Activated CD4-positive, alpha-beta T cell treated with anti-CD3 and anti-CD28 coated beads, Interleukin-10, Interleukin-2, amounts not matched to agents 100 ng/mL and 50 ng/mL, durations not matched to agents 16 hours and 8 hours (primary cell): ENCODE results near the gene EID3.
"Not testable (repeated sequence)": the region's sequence is repeated elsewhere in the genome, so short reads cannot be mapped to it uniquely, and the experiment has no call there.

Experiments used
- DNase-seq: peaks from one replicate; pipeline ENCODE4 v3.0.0-alpha.2; 2020

The EID3 gene

DNA sequence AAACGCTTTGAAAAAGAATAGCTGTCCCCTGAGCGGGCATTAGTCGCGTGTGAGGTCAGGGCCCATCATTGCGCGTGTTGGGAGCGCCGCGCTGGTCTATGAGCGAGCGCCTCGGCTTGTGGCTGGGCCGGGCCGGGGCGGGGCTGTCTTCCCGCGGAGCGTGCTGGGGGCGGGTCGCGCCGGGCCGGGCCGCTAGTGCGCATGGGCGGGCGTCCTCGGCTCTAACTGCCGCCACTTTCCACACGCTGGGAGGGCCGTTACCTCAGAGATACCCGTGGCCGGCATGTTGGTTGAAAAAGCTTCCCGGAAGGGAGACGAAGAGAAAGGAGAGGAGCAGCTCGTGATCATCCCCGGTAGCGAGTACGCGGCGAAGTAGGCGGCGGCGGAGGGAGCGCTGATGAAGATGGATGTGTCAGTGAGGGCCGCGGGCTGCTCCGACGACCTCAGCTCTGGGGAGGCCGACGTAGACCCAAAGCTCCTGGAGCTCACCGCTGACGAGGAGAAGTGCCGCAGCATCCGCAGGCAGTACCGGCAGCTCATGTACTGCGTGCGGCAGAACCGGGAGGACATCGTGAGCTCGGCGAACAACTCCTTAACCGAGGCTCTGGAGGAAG is at the start of gene EID3:
EID3 (plus strand) TSS at position 202 of the 614 bp plus-strand sequence; CDS start at position 398, 196 bp downstream.
- peak; percentile 94 for DNase-seq

DNA sequence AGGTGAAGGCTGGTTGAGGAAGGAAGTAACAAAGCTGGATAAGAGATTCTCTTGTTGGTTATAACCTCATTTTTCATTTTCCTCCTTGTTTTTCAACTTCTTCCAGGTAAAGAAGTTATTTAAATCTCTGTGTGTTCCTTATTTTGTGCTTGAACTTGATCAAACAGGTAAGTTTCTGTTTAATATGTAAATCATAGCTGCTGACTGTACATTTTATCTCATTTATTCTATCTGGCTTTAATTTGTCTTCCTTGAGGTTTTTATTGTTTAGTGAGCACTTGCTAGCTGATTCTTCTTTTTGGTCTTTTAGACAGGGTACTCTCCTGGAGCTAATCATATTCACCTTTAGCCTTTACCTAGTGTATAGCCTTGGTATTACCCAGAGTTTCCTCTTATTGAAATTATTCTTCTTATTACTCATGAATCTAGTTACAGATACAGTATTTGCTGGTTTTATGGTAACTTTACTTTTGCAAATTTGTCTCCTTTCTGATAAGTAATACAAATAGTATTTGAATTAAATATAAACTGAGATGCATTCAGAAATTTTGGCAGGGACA is 45.5 kb upstream of the EID3 start:
- DNase-seq = no peak

DNA sequence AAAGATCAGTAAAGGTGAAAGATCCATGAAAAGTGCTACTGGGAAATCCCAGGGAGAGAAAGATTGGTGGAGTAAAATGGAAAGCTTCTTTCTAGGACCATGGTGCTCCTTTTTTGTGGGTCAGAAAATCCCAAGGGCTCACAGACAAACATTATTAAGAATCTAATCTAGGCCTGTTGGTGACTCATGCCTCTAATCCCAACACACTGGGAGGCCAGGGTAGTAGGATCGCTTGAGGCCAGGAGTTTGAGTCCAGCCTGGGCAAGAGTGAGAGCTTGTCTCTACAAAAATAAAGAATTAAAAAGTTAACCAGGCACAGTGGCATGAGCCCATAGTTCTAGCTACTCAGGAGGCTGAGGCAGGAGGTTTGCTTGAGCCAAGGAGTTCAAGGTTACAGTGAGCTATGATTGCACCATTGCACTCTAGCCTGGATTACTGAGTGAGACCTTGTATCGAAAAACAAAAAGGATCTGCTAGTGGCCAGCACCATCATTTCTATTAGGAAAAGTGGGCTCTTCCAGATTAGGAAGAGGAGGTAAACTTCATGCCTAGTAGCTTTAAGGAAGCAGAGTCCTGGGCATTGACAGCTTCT is 45.0 kb upstream of the EID3 start:
- no peak for DNase-seq

DNA sequence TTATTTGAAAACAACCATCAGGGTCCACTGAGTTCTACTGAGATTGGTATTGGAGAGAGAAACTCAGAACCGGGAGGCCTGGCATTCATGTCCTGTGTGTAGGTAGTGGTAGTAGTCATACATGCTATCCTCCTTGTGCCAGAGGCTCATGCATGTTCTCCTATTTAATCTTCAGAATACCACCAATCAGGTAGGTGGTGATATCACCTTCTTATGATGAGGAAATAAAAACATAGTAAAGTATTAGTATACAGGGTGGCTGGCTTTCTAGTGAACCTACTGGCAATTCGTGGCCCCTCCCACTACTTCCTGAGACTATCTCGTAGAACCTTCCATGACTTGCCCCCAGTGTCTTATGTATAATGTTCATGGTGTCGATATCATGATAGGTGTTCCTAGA is 40.5 kb upstream of the EID3 start:
- no peak for DNase-seq

DNA sequence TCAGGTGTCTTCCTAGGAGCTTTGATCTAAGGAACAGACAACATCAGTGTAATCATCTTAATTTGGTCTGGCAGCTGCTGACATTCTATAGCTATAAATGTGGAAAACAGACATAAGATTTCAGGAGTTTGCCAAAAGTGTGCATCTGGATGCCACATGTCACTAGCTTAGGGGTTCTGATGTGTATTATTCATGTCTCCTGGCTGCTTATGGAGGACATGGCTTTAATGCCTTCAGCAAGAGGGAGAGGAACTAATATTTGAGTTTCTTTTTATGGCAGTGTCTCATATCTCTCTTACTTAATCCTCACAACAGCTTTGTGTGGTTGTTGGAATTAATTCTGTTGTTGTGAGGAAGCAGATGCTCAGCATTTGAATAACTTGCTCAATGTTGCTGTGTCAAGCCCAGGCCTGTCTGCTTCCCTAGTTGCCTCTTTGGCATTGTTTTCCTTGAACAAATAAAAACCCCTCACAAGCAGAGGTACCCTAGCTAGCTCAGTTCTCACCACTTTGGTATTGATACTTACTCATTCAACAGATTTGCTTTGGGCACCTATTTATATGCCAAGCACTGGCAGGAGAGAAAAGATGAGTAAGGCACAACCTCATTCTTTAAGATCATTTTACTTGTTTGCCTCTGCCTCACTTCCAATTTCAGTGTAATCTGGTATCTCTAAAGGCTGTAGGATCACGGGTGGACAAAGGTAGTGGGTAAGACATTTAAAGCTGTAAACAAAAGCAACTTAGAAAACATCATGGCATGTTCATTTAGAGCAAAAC is 39.8 kb upstream of the EID3 start:
- no peak for DNase-seq

DNA sequence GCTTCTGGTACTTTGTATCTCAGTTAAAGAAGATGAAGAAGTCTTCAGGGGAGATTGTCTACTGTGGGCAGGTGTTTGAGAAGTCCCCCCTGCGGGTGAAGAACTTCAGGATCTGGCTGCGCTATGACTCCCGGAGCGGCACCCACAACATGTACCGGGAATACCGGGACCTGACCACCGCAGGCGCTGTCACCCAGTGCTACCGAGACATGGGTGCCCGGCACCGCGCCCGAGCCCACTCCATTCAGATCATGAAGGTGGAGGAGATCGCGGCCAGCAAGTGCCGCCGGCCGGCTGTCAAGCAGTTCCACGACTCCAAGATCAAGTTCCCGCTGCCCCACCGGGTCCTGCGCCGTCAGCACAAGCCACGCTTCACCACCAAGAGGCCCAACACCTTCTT is 38.1 kb upstream of the EID3 start:
- DNase-seq = not testable (repeated sequence)

DNA sequence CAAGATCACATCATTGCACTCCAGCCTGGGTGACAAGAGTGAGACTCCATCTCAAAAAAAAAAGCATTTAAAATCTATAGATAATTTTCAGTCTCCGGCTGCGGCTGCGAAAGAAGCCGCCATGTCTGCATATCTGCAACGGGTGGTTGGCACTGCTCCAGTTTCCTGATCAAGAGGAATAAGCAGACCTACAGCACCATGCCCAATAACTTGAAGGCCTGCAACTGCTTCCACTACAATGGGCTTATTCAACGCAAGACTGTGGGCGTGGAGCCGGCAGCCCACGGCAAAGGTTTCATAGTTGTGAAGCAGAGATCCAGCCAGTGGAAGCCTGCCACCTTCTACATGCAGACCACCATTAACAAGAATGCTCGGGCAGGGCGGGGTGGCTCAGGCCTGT is 30.6 kb upstream of the EID3 start:
- no peak for DNase-seq

DNA sequence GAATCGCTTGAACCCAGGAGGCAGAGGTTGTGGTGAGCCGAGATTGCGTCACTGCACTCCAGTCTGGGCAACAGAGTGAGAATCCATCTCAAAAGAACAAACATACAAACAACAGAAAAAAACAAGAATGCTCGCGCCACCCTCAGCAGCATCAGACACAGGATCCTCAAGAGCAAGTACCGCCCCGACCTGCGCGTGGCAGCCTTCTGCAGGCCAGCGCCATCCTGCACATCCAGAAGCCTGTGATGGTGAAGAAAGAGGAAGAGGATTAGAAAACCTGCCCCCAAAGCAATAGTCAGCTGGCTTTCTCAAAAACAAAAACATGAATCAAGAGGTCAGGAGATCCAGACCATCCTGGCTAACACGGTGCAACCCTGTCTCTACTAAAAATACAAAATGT is 30.0 kb upstream of the EID3 start:
- no peak for DNase-seq

DNA sequence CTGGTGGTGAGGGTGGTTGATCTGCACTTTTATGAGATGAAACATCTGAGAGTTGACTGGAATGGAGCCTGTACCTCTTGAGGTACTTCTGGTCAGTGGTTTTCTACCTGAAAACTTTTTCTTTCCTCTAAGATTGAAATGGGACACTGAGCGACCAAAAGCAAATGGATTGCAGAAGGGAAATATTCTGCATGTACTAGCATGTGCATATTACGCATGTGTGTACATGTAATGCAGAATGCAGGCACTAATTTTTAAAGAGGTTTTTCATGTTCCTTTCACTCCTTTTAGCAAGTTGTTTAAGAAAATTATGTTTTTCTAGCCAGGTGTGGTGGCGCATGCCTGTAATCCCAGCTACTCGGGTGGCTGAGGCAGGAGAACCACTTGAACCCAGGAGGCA is 28.7 kb upstream of the EID3 start:
- DNase-seq = no peak

DNA sequence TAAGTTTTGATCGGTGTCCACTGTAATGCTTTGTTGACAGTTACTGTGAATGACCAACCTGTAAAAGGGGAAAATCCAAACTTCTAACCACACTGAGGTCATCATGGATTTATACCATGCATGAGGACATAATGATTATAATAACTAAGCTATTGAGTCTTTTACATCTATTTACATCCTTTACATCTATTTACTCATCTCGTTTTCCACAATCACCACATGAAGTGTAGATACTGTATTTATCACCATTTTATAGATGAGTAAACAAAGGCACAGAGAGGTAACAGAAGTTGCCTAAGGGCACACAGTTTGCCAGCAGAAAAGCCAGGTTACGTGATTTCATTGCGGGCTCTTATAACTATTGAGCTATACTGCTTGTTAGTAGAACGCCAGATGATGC is 27.9 kb upstream of the EID3 start:
- no peak for DNase-seq

DNA sequence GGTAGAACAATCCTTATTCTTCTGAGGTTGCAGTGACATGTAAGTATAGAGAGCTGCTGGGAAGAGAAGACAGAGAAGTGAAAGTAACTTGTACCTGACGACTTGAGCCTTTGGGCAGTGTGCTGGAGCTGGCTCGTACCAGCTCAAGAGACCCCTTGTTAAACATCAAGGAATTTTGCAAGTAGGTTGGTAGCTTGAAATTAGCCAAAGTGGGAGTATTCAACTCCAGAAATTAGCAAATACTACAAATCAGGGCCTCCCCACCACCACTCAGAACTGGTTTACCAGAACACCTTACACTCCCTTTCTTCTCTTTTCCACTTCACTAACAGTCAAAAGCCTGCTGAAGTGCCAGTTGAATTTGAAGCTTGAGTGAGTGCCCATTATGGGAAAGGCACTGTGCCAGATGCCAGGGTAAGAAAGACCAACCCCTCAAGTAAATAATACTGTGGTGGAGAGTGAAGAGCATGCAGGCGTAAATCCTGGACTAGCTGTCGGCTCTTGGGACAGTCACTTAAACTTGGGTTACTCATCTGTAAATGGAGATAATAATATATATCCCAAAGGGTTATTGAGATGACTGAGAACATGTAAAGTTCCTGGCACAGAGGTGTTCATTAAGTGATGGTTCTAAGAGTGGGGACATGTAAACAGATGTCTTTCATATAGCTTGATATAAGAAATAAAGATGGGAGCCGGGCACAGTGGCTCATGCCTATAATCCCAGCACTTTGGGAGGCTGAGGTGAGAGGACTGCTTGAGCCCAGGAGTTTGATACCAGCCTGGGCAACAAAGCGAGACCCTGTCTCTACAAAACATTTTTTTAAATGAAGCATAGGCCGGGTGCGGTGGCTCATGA is 27.0 kb upstream of the EID3 start:
- DNase-seq = no peak

DNA sequence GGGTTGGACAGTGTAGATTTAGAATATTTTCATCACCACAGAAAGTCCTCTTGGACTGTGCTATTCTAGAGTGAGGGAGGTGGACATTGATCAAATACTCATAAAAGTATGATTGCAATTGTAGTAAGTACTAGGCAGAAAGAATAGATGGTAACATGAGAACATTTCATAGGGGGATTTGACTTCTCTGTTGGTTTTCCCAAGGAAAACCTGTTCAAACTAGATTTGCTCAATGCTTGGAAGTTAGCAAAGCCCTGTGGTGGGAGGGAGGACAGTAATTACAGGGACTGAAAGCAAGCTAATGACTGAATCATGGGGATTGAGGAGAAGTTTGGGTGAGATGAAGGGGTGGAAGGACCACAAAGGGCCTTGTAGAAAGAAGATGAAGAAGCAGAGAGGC is 24.4 kb upstream of the EID3 start:
- DNase-seq = no peak

DNA sequence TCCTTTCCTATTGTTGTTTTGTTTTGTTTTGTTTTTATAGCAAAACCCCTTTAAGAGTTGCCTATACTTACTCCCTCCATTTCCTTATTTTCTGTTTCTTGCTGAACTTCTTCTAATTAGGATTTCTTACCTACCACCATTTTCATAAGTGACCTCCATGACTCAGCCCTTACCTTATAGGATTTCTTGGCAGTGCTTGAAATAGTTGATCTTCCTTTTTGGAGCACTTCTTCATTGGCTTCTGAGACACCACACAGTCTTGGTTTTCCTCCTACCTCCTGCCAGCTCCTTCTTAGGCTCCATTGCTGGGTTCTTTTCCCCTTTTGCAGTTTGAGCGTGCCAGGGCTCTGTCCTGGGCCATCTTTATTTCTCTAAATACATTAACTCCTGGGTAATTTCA is 23.4 kb upstream of the EID3 start:
- DNase-seq = no peak

DNA sequence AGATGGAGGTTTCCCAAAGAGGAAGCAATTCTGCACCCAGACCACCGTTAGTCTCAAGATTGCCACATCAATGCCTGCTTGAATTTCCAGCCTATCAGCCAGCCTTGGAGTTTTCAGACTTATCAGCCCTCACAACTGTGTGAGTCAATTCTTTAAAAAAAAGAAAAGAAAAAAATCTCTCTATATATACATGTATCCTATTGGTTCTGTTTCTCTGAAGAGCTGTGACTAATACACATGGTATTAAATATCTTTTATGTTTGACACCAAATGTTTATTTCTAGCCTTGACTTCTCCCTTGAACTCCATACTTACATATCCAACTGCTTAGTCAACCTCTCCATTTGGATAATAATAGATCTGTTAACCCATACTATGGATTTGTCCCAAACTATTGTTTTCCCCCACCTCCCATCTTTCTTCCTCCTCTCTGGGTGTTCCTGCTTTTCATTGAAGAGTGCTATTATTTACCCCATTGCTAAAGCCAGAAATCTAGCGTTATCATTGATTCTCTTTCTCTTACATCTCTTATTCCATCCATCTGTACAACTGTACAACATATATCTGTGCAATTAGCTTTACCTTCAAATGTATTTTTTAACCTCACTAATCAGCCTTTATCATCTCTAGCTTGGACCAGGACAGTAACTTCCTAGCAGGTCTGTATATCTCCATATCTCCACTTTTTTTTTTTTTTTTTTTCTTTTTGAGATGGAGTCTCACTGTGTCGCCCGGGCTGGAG is 22.7 kb upstream of the EID3 start:
- DNase-seq = no peak

DNA sequence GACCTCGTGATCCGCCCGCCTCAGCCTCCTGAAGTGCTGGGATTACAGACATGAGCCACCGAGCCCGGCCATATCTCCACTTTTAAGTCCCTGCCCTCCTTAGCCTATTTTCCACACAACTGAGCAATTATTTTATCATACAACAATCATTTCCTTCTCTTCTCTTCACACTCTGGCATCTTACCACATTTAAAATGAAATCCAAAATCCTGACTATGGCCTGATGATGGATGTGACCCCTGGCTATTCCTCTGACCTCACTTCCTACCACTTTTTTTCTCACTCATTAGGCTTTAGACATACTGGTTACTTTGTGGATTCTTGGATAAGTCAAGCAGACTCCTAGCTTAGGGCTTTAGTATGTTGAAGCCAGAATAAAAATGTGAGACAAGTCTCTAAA is 21.9 kb upstream of the EID3 start:
- DNase-seq = no peak

DNA sequence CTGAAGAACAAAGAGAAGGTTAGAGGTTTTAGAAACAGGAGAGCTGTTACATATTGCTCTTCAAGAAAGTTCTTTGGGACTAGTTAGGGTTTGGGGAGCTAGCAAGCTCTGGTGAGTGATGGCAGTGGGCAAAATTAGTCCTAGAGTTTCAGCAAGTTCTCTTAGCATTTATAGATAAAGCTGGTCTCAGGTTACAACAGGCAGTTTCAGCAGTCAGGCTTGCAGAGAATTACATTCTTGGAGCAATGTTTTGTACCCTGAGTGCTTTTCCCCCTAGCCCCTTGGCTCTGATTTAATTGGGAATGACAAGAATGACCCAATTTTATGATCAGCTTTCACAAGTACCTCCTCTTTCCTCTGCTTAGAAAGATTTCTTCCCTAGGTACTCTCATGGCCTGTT is 21.4 kb upstream of the EID3 start:
- no peak for DNase-seq

DNA sequence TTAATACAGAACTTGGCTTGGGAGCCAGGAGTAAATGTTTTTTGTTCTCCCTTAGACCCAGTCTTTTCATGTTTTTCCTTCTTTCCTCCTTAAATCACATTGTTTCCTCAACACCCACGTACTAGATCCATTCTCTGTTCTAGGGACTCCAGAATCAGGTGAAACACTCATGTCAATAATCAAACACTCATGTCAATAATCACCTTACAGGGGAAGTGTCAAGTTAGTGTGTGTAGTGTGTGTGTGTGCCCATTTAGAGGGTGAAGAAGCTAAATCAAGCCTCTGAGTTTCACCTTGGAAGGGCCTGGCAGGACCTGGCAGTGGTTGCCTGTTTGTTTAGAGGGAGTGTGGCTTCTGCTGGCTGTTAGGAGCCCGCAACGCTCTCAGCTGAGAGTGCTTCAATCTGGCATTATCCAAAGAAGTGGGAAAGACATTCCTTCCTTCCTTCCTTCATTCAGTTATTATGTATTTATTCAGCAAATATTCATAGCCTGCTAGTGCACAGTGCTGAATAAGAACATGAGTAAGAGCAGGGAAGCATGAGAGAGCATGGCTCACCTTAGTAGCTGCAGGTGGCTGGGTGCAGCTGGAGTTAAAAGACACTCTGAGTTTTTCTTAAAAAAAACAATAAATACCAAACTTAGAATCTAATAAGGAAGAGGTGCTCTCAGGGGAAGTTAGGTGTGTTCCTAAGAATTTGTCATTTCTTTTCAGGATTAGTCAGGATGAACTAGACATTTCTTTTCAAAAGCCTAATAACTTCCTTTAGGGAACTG is 17.6 kb upstream of the EID3 start:
- DNase-seq = peak; percentile 34

DNA sequence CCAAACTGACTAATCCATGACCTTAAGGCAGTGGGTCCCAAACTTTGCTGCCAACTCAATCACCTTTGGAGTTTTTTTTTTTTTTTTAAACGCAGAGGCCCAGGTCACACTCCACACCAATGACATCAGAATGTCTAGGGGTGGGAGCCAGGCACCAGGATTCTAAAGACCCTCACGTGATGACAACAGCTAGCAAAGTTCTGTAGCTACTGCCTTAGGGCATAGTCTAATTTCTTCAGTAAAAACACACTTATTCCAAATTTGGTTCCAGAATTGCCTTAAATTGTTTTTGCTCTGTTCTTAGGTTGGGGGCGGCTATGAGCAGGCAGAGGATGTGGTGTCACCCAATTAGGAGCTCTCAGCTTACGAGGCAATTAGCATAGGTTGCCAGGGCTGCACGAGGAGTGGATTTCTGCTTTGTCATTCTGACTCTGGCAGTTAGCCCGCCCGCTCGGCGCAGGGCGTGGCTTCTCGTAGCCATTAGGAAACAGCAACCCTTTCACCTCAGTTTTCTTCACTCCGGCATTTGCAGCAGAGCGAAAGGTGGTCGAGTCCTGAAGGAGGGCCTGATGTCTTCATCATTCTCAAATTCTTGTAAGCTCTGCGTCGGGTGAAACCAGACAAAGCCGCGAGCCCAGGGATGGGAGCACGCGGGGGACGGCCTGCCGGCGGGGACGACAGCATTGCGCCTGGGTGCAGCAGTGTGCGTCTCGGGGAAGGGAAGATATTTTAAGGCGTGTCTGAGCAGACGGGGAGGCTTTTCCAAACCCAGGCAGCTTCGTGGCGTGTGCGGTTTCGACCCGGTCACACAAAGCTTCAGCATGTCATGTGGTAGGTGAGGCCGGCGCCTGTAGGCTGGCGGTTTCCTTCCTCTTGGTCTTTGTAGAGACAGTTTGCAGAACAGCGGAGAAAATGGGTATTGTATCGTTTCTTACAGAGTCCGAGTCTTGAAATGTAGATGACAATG is 16.7 kb upstream of the EID3 start:
- DNase-seq = peak; percentile 98

DNA sequence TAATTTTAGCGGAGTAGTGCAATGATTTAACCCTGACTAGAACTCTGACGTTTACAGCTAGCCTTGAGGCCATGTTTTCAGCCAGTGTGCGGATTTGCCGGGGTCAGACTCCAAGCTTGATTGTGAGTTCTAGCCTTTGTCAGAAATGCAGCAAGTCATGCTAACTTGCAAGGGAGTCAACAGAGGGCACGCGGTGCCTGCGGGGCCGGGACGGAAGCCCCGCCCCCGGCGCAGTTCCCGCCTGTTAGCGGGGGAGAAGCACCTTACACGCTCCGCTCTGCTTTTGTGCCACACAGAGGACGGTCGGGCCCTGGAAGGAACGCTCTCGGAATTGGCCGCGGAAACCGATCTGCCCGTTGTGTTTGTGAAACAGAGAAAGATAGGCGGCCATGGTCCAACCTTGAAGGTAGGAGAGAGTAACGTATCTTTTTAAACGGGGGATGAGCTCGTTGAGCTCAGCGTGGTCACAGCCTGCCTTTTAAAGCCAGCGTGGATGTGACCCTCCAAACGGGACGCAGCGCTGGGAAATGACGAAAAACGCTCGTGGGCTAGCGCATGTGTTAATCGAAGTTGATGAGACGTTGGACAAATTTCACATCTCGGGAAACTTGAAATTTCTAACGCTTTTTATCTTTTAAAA is 14.8 kb upstream of the EID3 start:
- DNase-seq = peak; percentile 93

DNA sequence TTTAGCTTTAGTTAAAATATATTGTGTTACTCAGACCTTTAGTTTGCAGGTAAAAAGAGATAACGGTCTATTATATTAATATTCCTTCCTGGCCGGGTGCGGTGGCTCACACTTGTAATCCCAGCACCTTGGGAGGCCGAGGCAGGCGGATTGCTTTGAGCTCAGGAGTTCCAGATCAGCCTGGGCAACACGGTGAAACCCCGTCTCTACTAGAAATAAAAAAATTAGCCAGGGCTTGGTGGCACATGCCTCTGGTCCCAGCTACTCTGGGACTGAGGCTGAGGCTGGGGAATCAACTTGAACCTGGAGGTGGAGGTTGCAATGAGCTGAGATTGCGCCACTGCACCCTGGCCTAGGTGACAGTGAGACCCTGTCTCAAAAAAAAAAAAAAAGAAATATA is 13.2 kb upstream of the EID3 start:
- no peak for DNase-seq
